Activated T-cell treated with anti-CD3 and anti-CD28 coated beads, Interleukin-2, amount 50 U/mL, for 48 hours (primary cell): ENCODE measurements around the gene SNRNP35.
"Not testable (repeated sequence)": the region's sequence is repeated elsewhere in the genome, so short reads cannot be mapped to it uniquely, and the experiment has no call there.

Experiments used
- DNase-seq, 2 experiments: peaks; one replicate each; pipeline ENCODE4 v3.0.0-alpha.2; 2020

Gene SNRNP35

GRCh38 chr12:123449856-123450255 lies 8.1 kb upstream of the SNRNP35 start:
- DNase-seq: no peak

GRCh38 chr12:123450636-123451035 lies 7.3 kb upstream of the SNRNP35 start:
- no peak for DNase-seq

- not testable (repeated sequence) for DNase-seq
Measured at GRCh38 chr12:123452276-123452550, 5.7 kb upstream of the SNRNP35 start.

GRCh38 chr12:123453165-123453564 lies 4.8 kb upstream of the SNRNP35 start:
- DNase-seq: no peak

GRCh38 chr12:123463174-123463573 lies 5.2 kb downstream of the SNRNP35 start:
- not testable (repeated sequence) for DNase-seq

- DNase-seq: no peak
Measured at GRCh38 chr12:123465084-123465483, 7.1 kb downstream of the SNRNP35 start.

- DNase-seq: no peak
Measured at GRCh38 chr12:123468786-123469185, 10.8 kb downstream of the SNRNP35 start.

GRCh38 chr12:123469978-123470377 lies 12.0 kb downstream of the SNRNP35 start:
- no peak for DNase-seq

GRCh38 chr12:123471374-123472068 lies 13.6 kb downstream of the SNRNP35 start:
- DNase-seq: no peak

GRCh38 chr12:123472438-123472849 lies 14.5 kb downstream of the SNRNP35 start:
- no peak for DNase-seq

GRCh38 chr12:123474485-123475245 lies 16.7 kb downstream of the SNRNP35 start:
- DNase-seq: no peak

- no peak for DNase-seq
Measured at GRCh38 chr12:123475246-123475703, 17.3 kb downstream of the SNRNP35 start.

- DNase-seq: no peak
Measured at GRCh38 chr12:123478069-123478468, 20.1 kb downstream of the SNRNP35 start.

GRCh38 chr12:123478762-123479161 lies 20.8 kb downstream of the SNRNP35 start:
- no peak for DNase-seq

GRCh38 chr12:123479442-123480180 lies 21.7 kb downstream of the SNRNP35 start:
- DNase-seq: no peak

- DNase-seq: not testable (repeated sequence)
Measured at GRCh38 chr12:123481251-123481650, 23.3 kb downstream of the SNRNP35 start.

GRCh38 chr12:123482876-123483275 lies 24.9 kb downstream of the SNRNP35 start:
- no peak for DNase-seq

GRCh38 chr12:123483602-123484248 lies 25.8 kb downstream of the SNRNP35 start:
- DNase-seq: peak; percentile 28 to 29

- no peak for DNase-seq
Measured at GRCh38 chr12:123485756-123486155, 27.8 kb downstream of the SNRNP35 start.

- no peak for DNase-seq
Measured at GRCh38 chr12:123487428-123487827, 29.5 kb downstream of the SNRNP35 start.

GRCh38 chr12:123488539-123489230 lies 30.7 kb downstream of the SNRNP35 start:
- no peak for DNase-seq

GRCh38 chr12:123489580-123489979 lies 31.6 kb downstream of the SNRNP35 start:
- DNase-seq: no peak

- no peak for DNase-seq
Measured at GRCh38 chr12:123490089-123490488, 32.1 kb downstream of the SNRNP35 start.
